HG02970 (cell line): ENCODE measurements around the gene FGD4.
"Not testable (repeated sequence)": the region's sequence is repeated elsewhere in the genome, so short reads cannot be mapped to it uniquely, and the experiment has no call there.

Experiments used
- ATAC-seq: cut with Tn5 transposase; IDR thresholded peaks from one replicate; pipeline ENCODE4 v1.9.1; 2021; ENCODE audit warnings: mild to moderate bottlenecking, moderate library complexity, moderate number of reproducible peaks; ENCODE audit not compliant: unreplicated experiment, low FRiP score

Gene FGD4

DNA sequence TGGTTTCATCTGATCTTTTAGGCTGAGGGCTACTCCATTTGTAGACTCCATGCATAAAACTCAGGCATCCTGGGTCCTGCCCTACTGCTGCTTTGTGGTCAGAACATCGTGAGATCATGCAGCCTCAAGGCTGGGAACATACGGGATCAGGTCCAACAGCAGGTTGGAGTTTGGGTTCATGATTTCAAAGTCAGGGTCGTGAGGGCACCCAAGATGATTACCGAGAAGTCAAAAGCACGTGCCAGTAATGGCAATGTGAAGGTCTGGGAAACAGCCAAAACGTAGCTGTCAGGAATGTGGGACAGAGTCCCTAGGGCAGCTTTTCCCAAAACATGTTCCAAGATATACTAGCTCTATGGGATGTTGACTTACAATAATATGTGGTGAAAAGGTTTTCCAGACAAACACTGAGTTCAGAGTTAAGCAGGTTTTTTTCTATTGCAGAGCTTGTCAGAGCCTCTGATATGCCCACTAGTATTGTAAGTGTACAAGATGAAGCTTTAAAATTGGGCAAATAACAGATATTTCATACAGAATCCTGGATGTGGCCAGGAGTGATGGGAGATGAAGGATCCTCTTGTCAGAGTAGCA, 149.4 kb downstream of the FGD4 start:
- no peak for ATAC-seq

DNA sequence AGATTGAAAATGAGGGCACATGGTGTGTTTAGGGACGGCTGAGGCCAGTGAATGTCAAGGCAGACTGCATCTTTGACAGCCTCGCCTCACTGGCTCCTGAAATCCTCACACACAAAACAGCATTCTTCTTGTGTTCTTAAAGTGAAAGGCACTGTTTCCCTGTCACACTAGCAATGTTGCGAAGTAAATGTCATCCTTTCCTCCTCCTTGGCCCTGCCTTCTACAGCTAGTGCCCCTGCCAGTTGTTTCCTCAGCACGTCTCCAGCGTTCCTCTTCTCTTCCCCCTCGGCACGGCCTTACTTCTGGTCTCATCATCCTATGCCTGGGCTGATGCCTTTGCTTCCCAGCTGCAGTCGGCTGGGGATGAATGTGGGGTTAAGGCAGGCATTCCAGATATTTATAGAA, 150.3 kb downstream of the FGD4 start:
- ATAC-seq, result no peak

DNA sequence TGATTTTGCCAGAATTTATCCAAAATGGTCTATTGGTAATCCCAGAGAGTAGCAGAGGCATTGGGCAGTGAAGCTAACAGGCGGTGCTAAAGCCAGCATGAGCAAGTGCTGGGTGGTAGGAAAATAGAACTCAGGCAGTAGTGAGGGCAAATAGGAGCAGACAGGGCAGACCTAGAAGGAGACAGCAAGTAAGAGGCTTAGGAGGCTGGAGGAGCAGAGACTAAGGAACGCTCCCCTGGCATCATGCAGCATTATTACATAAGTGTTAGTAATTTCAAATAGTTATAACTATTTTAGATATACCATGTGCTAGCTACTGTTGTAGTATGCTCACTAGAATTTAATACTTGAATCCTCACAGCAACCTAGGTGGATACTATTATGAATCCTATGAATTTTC, 151.7 kb downstream of the FGD4 start:
- ATAC-seq, result no peak

DNA sequence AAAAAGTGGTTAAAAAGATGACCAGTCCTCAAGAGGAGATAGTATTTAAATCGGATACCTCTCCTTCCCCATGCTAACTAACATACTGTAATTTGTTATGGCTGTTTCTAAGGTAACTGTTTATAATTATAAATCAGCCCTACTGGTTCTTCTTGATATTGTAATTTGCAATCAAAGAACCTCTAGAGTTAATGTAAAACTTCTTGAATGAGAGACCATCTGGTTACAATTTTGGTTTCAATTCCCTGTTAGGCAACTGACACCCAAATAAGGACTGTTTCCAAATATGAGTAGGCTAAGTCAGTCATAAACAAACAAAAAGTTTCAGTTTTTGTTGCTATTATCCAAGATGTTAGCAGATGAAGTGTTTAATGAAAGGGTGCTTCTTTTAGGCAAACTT, 159.5 kb downstream of the FGD4 start:
- peak; percentile 93 for ATAC-seq

DNA sequence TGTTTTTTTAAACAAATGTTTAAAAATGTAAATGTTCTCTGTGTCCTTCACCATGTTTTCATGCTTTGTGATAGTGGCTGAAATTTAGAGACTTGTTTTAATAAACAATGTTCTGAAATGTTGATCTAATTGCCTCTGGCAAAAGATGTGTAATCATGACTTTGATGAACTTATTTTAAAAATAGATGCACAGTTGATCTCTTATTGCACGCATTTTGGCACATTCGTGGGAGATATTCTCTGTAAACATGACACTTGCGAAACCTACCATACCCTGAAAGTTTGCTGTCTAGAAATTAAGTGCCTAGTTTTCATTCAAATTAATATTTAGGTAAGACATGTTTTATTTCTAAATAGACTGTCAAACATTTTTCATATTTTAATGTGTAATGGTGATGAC, 160.1 kb downstream of the FGD4 start:
- ATAC-seq, result no peak

DNA sequence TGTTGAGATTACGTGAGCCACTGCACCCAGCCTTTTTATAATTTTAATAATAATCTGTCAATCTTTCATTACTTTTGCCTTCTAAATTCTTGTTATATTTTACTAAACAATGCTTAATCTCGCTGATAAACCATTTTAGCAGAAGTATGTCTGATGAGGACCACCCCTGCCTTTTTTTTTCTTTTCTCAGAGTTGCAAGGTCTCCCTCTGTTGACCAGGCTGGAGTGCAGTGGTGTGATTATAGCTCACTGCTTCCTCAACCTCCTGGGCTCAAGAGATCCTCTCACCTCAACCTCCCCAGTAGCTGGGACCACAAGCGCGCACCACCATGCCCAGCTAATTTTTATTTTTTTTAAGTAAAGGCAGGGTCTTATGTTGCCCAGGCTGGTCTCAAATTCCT, 161.2 kb downstream of the FGD4 start:
- no peak for ATAC-seq

DNA sequence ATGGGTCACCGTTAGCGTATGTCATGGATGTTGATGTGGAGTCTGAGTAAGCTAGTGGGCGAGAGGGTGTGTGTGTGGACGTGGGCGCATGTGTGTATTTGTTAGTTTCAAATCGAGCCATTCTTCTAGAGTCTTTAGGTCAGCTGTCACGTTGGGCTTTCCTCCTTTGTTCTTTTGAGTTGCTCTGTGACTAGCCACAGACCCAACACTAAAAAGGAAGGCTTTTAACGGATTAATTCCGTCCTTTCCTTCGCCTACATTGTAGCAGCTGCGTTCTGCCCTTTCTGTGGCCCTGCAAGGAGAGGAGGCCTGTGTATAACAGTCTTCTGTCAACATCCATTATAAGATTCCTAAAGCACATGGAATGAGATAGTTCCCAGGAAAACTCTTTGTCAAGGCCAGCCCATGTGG, 162.6 kb downstream of the FGD4 start:
- ATAC-seq, result no peak

DNA sequence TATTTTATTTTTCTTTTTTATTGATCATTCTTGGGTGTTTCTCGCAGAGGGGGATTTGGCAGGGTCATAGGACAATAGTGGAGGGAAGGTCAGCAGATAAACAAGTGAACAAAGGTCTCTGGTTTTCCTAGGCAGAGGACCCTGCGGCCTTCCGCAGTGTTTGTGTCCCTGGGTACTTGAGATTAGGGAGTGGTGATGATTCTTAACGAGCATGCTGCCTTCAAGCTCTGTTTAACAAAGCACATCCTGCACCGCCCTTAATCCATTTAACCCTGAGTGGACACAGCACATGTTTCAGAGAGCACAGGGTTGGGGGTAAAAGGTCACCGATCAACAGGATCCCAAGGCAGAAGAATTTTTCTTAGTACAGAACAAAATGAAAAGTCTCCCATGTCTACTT, 163.1 kb downstream of the FGD4 start:
- ATAC-seq, result not testable (repeated sequence)

DNA sequence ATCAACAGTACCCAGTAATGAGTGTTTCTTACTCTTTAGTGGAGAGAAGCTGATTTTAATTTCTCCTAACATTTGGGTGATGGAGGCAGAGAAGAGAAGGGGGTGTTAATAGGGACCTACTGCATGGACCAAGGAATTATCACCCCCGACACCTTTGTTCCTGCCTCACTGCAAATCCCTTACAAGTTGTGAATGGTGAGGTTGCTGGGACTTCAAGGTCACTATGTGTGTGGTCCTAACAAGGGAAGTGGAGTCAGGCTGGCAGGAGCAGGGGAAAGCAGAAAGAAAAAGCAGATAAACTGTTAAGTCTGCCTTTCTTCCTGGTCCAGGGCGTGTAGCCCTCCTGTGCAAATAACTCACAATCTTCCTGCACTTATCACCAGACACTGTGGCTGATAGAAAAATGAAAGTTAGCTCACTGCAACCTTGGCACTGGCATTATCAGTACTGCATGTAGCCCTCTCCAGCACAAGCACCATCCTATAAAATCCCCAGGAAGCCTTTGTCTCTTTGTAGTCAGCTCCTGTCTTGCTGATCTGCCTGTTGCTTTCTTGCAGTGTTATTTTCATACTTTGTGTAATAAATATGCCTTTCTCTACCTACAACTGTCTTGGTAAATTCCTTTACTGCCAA, 167.4 kb downstream of the FGD4 start:
- ATAC-seq, result no peak

DNA sequence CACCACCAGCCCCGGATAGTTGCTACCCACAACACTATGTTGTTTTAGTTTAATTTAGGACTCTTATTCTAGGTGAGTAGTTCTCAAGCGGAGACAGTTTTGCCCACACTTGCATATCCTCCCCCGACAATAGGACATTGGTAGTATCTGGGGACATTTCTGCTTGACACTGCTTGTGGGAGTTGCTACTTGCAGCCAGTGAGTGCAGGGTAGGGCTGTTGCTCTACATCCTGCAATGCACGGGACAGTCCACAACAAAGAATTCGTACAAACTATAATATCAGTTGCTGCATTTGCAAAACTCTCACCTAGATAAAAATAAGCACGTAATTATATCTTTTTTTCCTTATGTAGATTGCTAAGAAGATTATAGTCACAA, 167.9 kb downstream of the FGD4 start:
- no peak for ATAC-seq

DNA sequence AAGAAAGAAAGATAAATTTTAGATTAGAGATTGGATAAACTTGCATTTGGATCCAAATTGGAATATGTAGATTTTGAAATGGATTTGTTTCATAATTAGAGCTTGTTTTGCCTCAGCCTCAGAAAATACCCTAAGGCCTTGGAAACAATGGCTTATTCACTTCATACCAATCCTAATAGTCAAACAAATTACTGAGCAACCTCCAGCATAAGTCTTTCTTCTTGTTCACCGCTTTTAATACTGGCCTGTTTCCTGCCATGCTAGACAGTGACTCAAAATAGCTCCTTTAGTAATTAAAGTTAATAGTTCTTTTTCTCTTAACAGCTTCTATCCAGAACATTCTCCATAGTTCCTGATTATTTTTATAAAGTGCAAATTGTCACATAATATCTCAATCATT, 168.9 kb downstream of the FGD4 start:
- ATAC-seq, result no peak

DNA sequence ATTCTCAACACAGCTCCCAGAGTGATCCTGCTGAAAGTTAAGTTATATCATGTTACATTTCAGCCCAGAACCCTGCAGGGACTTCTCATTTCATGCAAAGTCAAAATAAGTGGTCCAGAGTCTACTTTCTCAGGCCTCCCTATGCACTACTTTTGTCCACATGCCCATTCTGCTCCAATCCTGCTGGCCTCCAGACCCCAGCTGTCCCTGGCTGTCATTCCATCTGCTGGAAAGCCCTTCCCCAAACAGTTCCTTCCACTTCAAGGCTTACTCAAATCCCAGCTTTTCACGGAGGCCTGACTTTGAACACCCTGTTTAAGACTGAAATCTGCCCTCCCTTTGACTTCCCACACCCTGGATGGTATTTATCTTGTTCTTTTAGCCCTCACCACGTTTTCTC, 169.9 kb downstream of the FGD4 start:
- no peak for ATAC-seq

DNA sequence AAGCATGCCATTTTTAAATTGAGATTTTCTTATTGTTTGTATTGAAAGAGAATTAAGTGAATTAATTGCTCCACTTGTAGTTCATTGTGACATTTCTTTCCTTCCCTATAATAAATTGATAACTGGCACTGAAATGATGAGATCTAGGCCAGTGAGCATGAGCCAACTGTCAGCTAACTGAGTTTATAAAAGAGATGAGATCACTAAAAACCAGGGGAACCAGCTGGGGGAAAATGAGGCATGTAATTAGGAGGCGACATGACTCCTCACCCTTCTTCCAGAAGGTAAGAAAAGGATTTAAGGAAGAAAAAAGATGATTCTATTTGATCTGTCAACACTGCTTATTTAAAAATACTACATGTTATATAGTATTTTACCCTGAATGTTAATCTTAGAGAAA, 175.2 kb downstream of the FGD4 start:
- ATAC-seq, result no peak

DNA sequence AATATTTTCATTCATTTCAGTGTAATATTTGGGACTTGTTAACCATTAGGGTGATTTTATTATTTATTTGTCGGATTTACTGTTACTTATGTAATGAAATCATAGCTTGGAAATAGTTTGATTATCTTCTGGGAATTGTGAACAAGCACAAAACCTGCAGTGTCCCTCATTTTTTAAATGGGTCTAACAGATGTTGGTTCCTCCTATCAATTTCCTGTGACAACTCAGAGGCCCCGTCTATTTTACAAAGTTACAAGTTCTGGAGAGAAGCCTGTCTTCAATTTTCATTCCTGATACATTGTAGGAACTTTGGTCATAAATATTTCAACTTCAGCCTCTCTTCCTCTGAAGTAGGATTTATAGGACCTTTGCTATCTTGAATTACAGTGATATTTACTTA, 178.0 kb downstream of the FGD4 start:
- ATAC-seq, result no peak

DNA sequence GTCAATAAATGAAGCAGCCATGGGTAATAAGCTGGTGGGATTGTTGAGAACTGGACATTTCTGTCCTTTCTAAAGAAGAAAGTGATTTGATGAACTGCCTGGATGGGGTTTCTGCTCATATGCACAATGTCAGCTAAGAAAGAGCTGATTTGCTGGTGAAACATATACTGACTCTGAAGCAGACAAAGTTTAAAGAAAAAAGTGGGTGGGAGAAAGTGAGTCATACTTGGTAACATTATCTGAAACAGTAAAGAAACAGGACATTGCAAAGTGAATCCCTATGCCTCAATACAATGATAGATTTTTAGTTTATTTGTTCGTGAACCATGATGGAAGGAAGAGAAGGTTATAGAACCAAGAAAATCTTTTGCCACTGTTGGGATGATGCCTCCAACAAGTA, 184.2 kb downstream of the FGD4 start:
- no peak for ATAC-seq

DNA sequence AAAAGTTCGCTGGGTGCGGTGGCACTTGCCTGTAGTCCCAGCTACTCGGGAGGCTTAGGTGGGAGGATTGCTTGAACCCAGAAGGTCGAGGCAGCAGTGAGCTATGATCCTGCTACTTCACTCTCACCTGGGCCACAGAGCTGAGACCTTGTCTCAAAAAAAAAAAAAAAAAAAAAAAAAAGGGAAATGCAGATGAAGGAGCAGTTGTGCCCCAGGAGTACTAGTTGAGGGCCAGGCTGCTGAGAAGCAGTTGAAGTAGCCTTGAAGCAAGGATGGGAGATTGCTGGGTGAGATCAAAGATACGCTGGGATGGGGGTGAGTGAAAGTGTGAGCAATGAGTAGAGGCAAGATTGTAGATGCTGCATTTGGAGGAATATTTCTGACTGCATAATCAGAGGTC, 186.3 kb downstream of the FGD4 start:
- ATAC-seq, result no peak

DNA sequence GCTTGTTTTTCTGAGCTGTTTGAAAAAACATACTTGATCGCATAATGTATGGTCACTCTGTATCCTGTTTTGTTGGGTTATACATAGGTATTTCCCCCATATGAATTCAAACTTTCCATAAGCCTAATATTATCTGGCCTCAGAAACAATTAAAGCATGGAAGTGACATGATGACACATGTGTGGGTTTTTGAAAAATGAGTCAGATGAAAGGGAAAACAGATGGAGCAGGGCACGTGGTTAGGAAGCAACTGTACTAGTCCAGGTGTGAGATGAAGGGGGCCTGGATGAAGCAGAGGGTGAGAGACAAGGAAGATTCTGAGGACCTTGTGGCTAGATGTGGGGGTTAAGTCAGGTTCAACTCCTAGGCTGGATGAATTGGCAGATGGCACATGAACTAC, 187.0 kb downstream of the FGD4 start:
- ATAC-seq, result no peak

DNA sequence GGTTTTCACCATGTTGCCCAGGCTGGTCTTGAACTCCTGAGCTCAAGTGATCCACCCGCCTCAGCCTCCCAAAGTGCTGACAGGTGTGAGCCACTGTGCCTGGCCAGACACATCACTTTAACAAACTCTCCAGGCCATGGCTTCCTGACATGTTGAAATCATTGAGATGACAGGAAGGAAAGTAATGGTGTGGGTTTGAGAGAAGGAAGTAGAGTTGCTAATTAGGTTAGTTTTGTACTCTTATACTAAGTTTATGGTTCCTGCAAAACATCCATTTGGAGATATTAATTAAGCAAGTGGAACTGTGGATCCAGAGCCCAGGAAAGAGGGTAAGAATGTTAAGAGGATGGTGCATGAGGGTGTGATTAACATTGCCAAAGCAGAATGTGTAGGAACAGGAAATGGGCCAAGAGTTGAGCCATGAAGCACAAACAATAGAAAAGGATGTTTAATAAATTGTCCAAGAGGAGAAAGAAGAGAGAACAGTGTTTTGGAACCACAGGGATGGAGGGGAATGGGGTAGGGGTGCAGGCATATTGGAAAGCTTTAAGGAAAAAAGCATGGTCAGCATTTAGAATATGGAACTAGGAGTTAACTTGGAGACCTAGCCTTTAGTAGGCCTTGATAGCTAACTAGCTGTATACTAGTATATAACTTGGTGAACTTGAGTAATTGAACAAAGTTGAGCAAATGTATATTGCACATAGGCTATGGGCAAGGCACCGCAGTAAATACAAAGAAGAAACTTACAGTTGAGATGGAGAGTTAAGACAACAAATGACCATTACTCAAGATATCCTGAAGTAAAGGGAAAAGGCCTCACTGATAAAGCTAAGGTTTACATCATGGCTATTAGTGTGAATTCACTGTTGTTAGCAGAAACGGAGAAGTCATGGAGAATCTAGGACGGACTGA, 188.5 kb downstream of the FGD4 start:
- no peak for ATAC-seq

DNA sequence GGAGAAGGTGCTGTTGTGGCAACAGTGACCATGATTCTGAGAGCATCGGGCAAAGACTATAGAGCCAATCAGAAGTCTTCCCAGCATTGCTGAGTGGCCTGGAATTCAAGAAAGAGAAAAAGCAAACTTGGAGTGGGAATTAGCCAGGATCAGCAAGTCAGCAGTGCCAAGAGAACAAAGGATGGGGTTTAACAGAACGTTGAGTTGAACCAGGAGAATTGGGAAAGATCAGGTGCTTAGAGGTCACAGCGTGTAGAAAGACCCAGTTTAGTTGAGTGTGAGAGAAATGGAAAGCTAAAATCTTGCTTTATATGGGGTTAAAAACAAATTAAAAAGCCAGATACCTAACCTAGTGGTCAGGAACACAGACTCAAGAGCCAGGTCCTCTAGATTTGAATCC, 189.2 kb downstream of the FGD4 start:
- no peak for ATAC-seq

DNA sequence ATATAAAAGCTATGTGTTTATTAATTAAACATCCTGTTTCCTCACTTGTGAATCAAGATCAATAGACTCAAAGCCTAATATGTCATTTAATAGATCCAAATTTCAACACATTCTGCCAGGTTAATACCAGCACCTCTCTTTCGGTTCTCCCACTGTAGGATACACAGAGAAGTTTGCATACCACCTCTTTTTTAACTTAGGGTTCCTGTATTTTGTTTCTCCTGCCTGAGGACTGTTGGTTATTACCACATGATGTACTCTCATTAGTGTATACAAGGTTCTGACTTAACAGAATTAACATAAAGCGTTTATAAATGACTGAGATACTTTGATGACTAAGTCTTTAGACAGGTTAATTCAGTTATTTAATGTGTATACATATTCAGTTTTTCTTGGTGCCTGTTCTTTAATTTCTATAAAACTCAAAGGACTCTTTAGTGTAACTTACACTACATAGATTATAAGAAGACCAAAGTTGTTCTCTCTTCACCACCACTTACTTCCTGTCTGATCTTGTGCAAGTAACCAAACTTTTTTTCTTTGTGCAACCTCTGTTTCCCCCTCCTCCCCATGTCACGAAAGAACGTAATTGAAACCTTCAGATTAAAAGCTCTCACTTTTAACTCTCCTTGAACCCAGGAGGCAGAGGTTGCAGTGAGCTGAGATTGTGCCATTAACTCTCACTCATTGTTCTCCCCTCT, 190.0 kb downstream of the FGD4 start:
- ATAC-seq, result no peak

DNA sequence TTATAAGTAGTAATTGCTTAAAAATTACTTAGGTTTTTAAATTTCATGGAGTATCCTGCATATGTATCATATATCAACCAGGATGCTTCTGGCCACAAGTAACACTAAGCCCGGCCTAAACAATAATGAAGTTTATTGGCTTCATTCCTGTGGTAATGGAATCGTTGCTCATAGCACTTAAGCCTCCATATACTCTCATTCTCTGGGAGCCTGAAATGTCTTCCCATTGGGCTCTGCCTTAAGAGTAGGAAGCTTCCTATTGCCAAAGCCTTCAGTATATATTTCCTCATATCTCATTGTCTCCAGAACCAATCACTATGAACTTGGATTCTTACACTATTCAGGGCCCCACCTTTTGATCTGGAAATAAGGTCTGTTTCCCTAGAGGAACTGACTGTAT, 195.9 kb downstream of the FGD4 start:
- no peak for ATAC-seq
